Measurements from ENCODE around the gene MOB4. TPM values are rescaled to one million over a fixed set of nuclear protein-coding genes. Genes with fewer than 3 reads are reported as not detected.
"Not testable (repeated sequence)": the region's sequence is repeated elsewhere in the genome, so short reads cannot be mapped to it uniquely, and the experiment has no call there.

Gene MOB4
- total RNA-seq, 2 experiments from 2014 or later = 10.8 to 17.1 TPM

- no peak overlapping the region for H3K4me3 Mint-ChIP-seq
- no peaks in the 10 kb centered on the region for H3K4me1 Mint-ChIP-seq
- H3K27ac Mint-ChIP-seq = no peak overlapping the region
- peaks cover 20% of the 10 kb centered on the region for H3K36me3 Mint-ChIP-seq (ENCODE audit: low read depth)
- ATAC-seq (no peak), DNase-seq (no peak)
- POLR2A ChIA-PET = no interaction called here
- CTCF ChIA-PET = no interaction called here
- no peaks in the 10 kb centered on the region for H3K9me3 Mint-ChIP-seq (ENCODE audit: low read depth)
- H3K27me3 Mint-ChIP-seq = no peaks in the 10 kb centered on the region
- intact Hi-C loops (cut with DNase I, micrococcal nuclease) = no loop called here
These were observed 39.6 kb downstream of the MOB4 start for GRCh38 chr2:197555467-197555866.

GRCh38 chr2:197556456-197556855, 40.6 kb downstream of the MOB4 start:
- CTCF ChIA-PET = interaction anchor here (0.6 kb wide), 1 partner anchor 741 kb away, joined by 3 read pairs; no protein-coding TSS in a partner anchor
- no peak for DNase-seq
- Mint-ChIP-seq H3K4me1 (no peaks in the 10 kb centered on the region), H3K36me3 (ENCODE audit: low read depth) (peaks cover 23% of the 10 kb centered on the region), H3K27ac (no peak overlapping the region), H3K4me3 (no peak overlapping the region), H3K9me3 (ENCODE audit: low read depth) (no peaks in the 10 kb centered on the region), H3K27me3 (no peaks in the 10 kb centered on the region)
- ATAC-seq = no peak
- POLR2A ChIA-PET = no interaction called here
- intact Hi-C loops (cut with DNase I, micrococcal nuclease) = no loop called here

GRCh38 chr2:197558393-197558792, 42.5 kb downstream of the MOB4 start:
- Mint-ChIP-seq H3K36me3 (ENCODE audit: low read depth) (peaks cover 26% of the 10 kb centered on the region), H3K27ac (no peak overlapping the region), H3K27me3 (no peaks in the 10 kb centered on the region), H3K4me1 (no peaks in the 10 kb centered on the region), H3K4me3 (no peak overlapping the region), H3K9me3 (ENCODE audit: low read depth) (no peaks in the 10 kb centered on the region)
- CTCF ChIA-PET = no interaction called here
- POLR2A ChIA-PET = no interaction called here
- intact Hi-C loops (cut with DNase I, micrococcal nuclease) = no loop called here
- DNase-seq (no peak), ATAC-seq (no peak)

- DNase-seq = no peak
- POLR2A ChIA-PET = no interaction called here
These were observed 43.8 kb downstream of the MOB4 start for GRCh38 chr2:197559681-197560080.

GRCh38 chr2:197560146-197560665, 44.3 kb downstream of the MOB4 start:
- Mint-ChIP-seq H3K4me3 (no peak overlapping the region), H3K27ac (no peak overlapping the region), H3K9me3 (ENCODE audit: low read depth) (no peaks in the 10 kb centered on the region), H3K27me3 (no peaks in the 10 kb centered on the region), H3K4me1 (peaks cover under 1% of the 10 kb centered on the region), H3K36me3 (ENCODE audit: low read depth) (peaks cover 31% of the 10 kb centered on the region)
- CTCF ChIA-PET = interaction anchor here (0.8 kb wide), 1 partner anchor 40 kb away, joined by 4 read pairs; no protein-coding TSS in a partner anchor
- intact Hi-C loops (cut with DNase I, micrococcal nuclease) = no loop called here
- no peak for ATAC-seq
- POLR2A ChIA-PET = no interaction called here
- DNase-seq = no peak

More at GRCh38 chr2:197559681-197560080, 43.8 kb downstream of the MOB4 start:
- Mint-ChIP-seq H3K36me3 (ENCODE audit: low read depth) (peaks cover 30% of the 10 kb centered on the region), H3K4me3 (no peak overlapping the region), H3K9me3 (ENCODE audit: low read depth) (no peaks in the 10 kb centered on the region), H3K27ac (no peak overlapping the region), H3K27me3 (no peaks in the 10 kb centered on the region), H3K4me1 (no peaks in the 10 kb centered on the region)
- no peak for ATAC-seq
- CTCF ChIA-PET = no interaction called here
- intact Hi-C loops (cut with DNase I, micrococcal nuclease) = no loop called here

GRCh38 chr2:197571627-197572271, 55.9 kb downstream of the MOB4 start:
- Mint-ChIP-seq H3K9me3 (ENCODE audit: low read depth) (peaks cover 15% of the 10 kb centered on the region), H3K27ac (no peak overlapping the region), H3K27me3 (no peaks in the 10 kb centered on the region), H3K4me1 (no peaks in the 10 kb centered on the region), H3K36me3 (ENCODE audit: low read depth) (peaks cover 24% of the 10 kb centered on the region), H3K4me3 (no peak overlapping the region)
- DNase-seq (no peak), ATAC-seq (no peak)
- CTCF ChIA-PET = no interaction called here
- intact Hi-C loops (cut with DNase I, micrococcal nuclease) = no loop called here
- POLR2A ChIA-PET = no interaction called here

GRCh38 chr2:197573608-197574007, 57.7 kb downstream of the MOB4 start:
- DNase-seq (no peak), ATAC-seq (no peak)
- H3K27ac Mint-ChIP-seq = no peak overlapping the region
- intact Hi-C loops (cut with DNase I, micrococcal nuclease) = no loop called here
- CTCF ChIA-PET = no interaction called here
- H3K4me1 Mint-ChIP-seq = no peaks in the 10 kb centered on the region
- H3K36me3 Mint-ChIP-seq (ENCODE audit: low read depth) = peaks cover 24% of the 10 kb centered on the region
- H3K27me3 Mint-ChIP-seq = no peaks in the 10 kb centered on the region
- H3K9me3 Mint-ChIP-seq (ENCODE audit: low read depth) = peaks cover 15% of the 10 kb centered on the region
- POLR2A ChIA-PET = no interaction called here
- H3K4me3 Mint-ChIP-seq = no peak overlapping the region

GRCh38 chr2:197575987-197576386, 60.1 kb downstream of the MOB4 start:
- POLR2A ChIA-PET = no interaction called here
- no peak overlapping the region for H3K27ac Mint-ChIP-seq
- CTCF ChIA-PET = no interaction called here

GRCh38 chr2:197576631-197577030, 60.8 kb downstream of the MOB4 start:
- CTCF ChIA-PET = no interaction called here
- POLR2A ChIA-PET = no interaction called here
- Mint-ChIP-seq H3K4me1 (no peaks in the 10 kb centered on the region), H3K9me3 (ENCODE audit: low read depth) (peaks cover 15% of the 10 kb centered on the region), H3K36me3 (ENCODE audit: low read depth) (peaks cover 24% of the 10 kb centered on the region), H3K27me3 (no peaks in the 10 kb centered on the region), H3K4me3 (no peak overlapping the region), H3K27ac (no peak overlapping the region)
- no peak for DNase-seq
- no peak for ATAC-seq
- intact Hi-C loops (cut with DNase I, micrococcal nuclease) = no loop called here

More at GRCh38 chr2:197575987-197576386, 60.1 kb downstream of the MOB4 start:
- H3K27me3 Mint-ChIP-seq = no peaks in the 10 kb centered on the region
- DNase-seq = no peak
- peaks cover 24% of the 10 kb centered on the region for H3K36me3 Mint-ChIP-seq (ENCODE audit: low read depth)
- H3K4me3 Mint-ChIP-seq = no peak overlapping the region
- ATAC-seq = no peak
- intact Hi-C loops (cut with DNase I, micrococcal nuclease) = no loop called here
- no peaks in the 10 kb centered on the region for H3K4me1 Mint-ChIP-seq
- peaks cover 15% of the 10 kb centered on the region for H3K9me3 Mint-ChIP-seq (ENCODE audit: low read depth)

GRCh38 chr2:197577446-197577845, 61.6 kb downstream of the MOB4 start:
- Mint-ChIP-seq H3K27me3 (no peaks in the 10 kb centered on the region), H3K27ac (no peak overlapping the region), H3K36me3 (ENCODE audit: low read depth) (peaks cover 19% of the 10 kb centered on the region), H3K4me1 (no peaks in the 10 kb centered on the region), H3K4me3 (no peak overlapping the region), H3K9me3 (ENCODE audit: low read depth) (peaks cover 15% of the 10 kb centered on the region)
- ChIA-PET POLR2A (no interaction called here), CTCF (no interaction called here)
- DNase-seq (no peak), ATAC-seq (no peak)
- intact Hi-C loops (cut with DNase I, micrococcal nuclease) = no loop called here

GRCh38 chr2:197578294-197578693, 62.4 kb downstream of the MOB4 start:
- POLR2A ChIA-PET; CTCF ChIA-PET; intact Hi-C loops (cut with DNase I, micrococcal nuclease); H3K9me3 Mint-ChIP-seq (ENCODE audit: low read depth); ATAC-seq; H3K27ac Mint-ChIP-seq; H3K4me1 Mint-ChIP-seq; H3K27me3 Mint-ChIP-seq; DNase-seq; H3K4me3 Mint-ChIP-seq: not testable (repeated sequence)
- H3K36me3 Mint-ChIP-seq (ENCODE audit: low read depth) = peaks cover 13% of the 10 kb centered on the region

- H3K27me3 Mint-ChIP-seq; DNase-seq; H3K36me3 Mint-ChIP-seq (ENCODE audit: low read depth); ATAC-seq; H3K27ac Mint-ChIP-seq; intact Hi-C loops (cut with DNase I, micrococcal nuclease); POLR2A ChIA-PET; H3K4me1 Mint-ChIP-seq; H3K9me3 Mint-ChIP-seq (ENCODE audit: low read depth); H3K4me3 Mint-ChIP-seq; CTCF ChIA-PET: not testable (repeated sequence)
These were observed 64.3 kb downstream of the MOB4 start for GRCh38 chr2:197580166-197580565.

All from activated CD4-positive, alpha-beta T cell treated with anti-CD3 and anti-CD28 coated beads for 36 hours (primary cell).